Thoracic aorta (tissue), 2 donors: ENCODE measurements around the gene CERKL. TPM values are rescaled to one million over a fixed set of nuclear protein-coding genes. Genes with fewer than 3 reads are reported as not detected.

Experiments
- ATAC-seq: fragments of 150-250 bp; one replicate; pipeline ENCODE4 v1.8.0; 2017; ENCODE audit warnings: low read depth; ENCODE audit not compliant: insufficient number of reproducible peaks, low FRiP score
- DNase-seq: peaks from one replicate; pipeline ENCODE4 v3.0.0-alpha.2; 2020; ENCODE audit warnings: low spot score
- H3K27ac ChIP-seq, 2 donors: fragments of 200-600 bp; sonication (generic); 1 replicate in 1 of 2; 2 replicates in 1 of 2; pipeline ENCODE4 v1.5.1; 2016; ENCODE audit warnings: mild to moderate bottlenecking in 2 of 2, moderate library complexity in 2 of 2
- H3K27me3 ChIP-seq: fragments of 200-600 bp; sonication (generic); replicated peaks from 2 replicates; pipeline ENCODE4 v1.6.0; 2016; ENCODE audit warnings: mild to moderate bottlenecking; ENCODE audit not compliant: insufficient read depth
- H3K36me3 ChIP-seq: fragments of 200-600 bp; sonication (generic); one replicate; pipeline ENCODE4 v1.5.1; 2016
- H3K4me1 ChIP-seq, 2 donors: fragments of 200-600 bp; sonication (generic); 1 replicate in 1 of 2; 2 replicates in 1 of 2; pipeline versions ENCODE4 v1.5.1 to v1.6.0; 2016; ENCODE audit warnings: low read depth in 2 of 2, mild to moderate bottlenecking in 1 of 2; ENCODE audit not compliant: control insufficient read depth in 1 of 2
- H3K4me3 ChIP-seq: fragments of 200-600 bp; sonication (generic); 2 replicates; pipeline ENCODE4 v1.5.1; 2016; ENCODE audit warnings: mild to moderate bottlenecking
- H3K9me3 ChIP-seq: fragments of 200-600 bp; sonication (generic); 2 replicates; pipeline ENCODE4 v1.5.1; 2016
- CTCF ChIP-seq: fragments of 200-600 bp; sonication (generic); IDR thresholded peaks from one replicate; pipeline ENCODE4 v1.5.1; 2019; ENCODE audit warnings: antibody characterized with exemption
- total RNA-seq, 2 donors: library from RNA; depleted of rRNA; stranded (reverse); fragments of >200 nt; gene quantifications; one replicate each; pipeline versions ENCODE4 v1.1.0 to v1.2.3, GENCODE V29; 2016

CERKL gene
- total RNA-seq, 2 donors from 2014 or later, result not detected

- ATAC-seq (no peak), DNase-seq (no peak)
- Histone ChIP-seq H3K36me3 (no peaks in the 10 kb centered on the region), H3K27me3 (no peaks in the 10 kb centered on the region), H3K4me3 (no peak overlapping the region), H3K27ac (no peak overlapping the region), H3K4me1 (no peaks in the 10 kb centered on the region), H3K9me3 (no peaks in the 10 kb centered on the region)
- TF ChIP-seq CTCF, result no peak
These were observed 41.8 kb downstream of the CERKL start for GRCh38 chr2:181614874-181615638.

- no peak for TF ChIP-seq CTCF
- Histone ChIP-seq H3K36me3 (no peaks in the 10 kb centered on the region), H3K4me1 (no peaks in the 10 kb centered on the region), H3K9me3 (no peaks in the 10 kb centered on the region), H3K27me3 (no peaks in the 10 kb centered on the region), H3K4me3 (no peak overlapping the region), H3K27ac (no peak overlapping the region)
- no peak for ATAC-seq
- no peak for DNase-seq
These were observed 43.7 kb downstream of the CERKL start for GRCh38 chr2:181613241-181613640.

- DNase-seq (no peak), ATAC-seq (no peak)
- Histone ChIP-seq H3K27me3 (no peaks in the 10 kb centered on the region), H3K9me3 (no peaks in the 10 kb centered on the region), H3K36me3 (no peaks in the 10 kb centered on the region), H3K27ac (no peak overlapping the region), H3K4me3 (no peak overlapping the region), H3K4me1 (no peaks in the 10 kb centered on the region)
- TF ChIP-seq CTCF, result no peak
These were observed 49.0 kb downstream of the CERKL start for GRCh38 chr2:181607629-181608590.

- DNase-seq (no peak), ATAC-seq (no peak)
- H3K4me1 ChIP-seq, result no peaks in the 10 kb centered on the region
- H3K27ac ChIP-seq, result no peak overlapping the region
- H3K36me3 ChIP-seq, result no peaks in the 10 kb centered on the region
- TF ChIP-seq CTCF, result no peak
- no peaks in the 10 kb centered on the region for H3K27me3 ChIP-seq
- H3K9me3 ChIP-seq, result no peaks in the 10 kb centered on the region
- no peak overlapping the region for H3K4me3 ChIP-seq
These were observed 50.7 kb downstream of the CERKL start for GRCh38 chr2:181605889-181606837.
